ENCODE data around the gene OR51B2. TPM values are rescaled to one million over a fixed set of nuclear protein-coding genes. Genes with fewer than 3 reads are reported as not detected.

The OR51B2 gene
- polyA plus RNA-seq, 1 donor (not counting 4 experiments of a cell fraction or from before 2014, with no cell fraction given), result not detected

DNA sequence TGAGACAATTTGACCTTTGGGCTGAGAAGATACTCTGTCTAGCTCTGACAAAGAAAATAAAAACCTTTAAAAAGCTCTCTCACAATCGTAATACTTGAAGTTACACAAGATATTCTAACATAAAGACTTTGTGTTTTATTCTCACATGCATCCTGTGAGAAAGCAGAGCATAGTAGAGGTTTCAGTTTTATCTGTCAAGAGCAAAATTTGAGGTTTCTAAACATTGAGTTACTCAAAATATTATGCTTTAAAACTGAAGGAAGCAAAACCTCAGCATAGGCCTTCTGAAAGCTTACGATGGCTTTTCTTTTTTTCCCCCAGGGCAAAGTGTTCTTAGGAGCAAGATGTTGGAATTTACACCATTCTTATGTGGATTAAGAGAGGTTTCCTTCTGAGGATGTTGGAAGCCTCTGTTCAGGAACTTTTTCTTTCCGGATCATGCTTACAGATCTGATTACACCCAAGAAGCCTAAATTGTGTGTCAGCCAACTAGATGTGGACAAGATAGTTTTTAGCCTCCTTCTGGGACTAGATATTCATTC, 44.5 kb upstream of the OR51B2 start:
- TF ChIP-seq, protein P1, sequence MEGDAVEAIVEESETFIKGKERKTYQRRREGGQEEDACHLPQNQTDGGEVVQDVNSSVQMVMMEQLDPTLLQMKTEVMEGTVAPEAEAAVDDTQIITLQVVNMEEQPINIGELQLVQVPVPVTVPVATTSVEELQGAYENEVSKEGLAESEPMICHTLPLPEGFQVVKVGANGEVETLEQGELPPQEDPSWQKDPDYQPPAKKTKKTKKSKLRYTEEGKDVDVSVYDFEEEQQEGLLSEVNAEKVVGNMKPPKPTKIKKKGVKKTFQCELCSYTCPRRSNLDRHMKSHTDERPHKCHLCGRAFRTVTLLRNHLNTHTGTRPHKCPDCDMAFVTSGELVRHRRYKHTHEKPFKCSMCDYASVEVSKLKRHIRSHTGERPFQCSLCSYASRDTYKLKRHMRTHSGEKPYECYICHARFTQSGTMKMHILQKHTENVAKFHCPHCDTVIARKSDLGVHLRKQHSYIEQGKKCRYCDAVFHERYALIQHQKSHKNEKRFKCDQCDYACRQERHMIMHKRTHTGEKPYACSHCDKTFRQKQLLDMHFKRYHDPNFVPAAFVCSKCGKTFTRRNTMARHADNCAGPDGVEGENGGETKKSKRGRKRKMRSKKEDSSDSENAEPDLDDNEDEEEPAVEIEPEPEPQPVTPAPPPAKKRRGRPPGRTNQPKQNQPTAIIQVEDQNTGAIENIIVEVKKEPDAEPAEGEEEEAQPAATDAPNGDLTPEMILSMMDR (optimal IDR thresholded peaks at IDR 0.05 in 1 of 3, IDR thresholded peaks at IDR 0.05 in 1 of 3, conservative IDR thresholded peaks at IDR 0.05 in 1 of 3; ENCODE audit: extremely low read depth in 1 of 3, insufficient read depth in 2 of 3, low read length in 3 of 3), result no peak
- TF ChIP-seq EZH2 (IDR thresholded peaks at IDR 0.05; ENCODE audit: low read length), result no peak
- no peak overlapping the region for H2AFZ ChIP-seq (ENCODE audit: control insufficient read depth, low read length)
- H4K20me1 ChIP-seq (ENCODE audit: control insufficient read depth, extremely low read depth, insufficient read depth, low read length), result no peaks in the 10 kb centered on the region
- no peaks in the 10 kb centered on the region for H3K27me3 ChIP-seq (ENCODE audit: control insufficient read depth, extremely low read depth, insufficient read depth, low read length)
- no peaks in the 10 kb centered on the region for H3K36me3 ChIP-seq (ENCODE audit: control insufficient read depth in 2 of 2, extremely low read depth in 1 of 2, insufficient read depth in 2 of 2, low read length in 2 of 2)
- H3K4me2 ChIP-seq (ENCODE audit: control insufficient read depth, extremely low read depth, insufficient read depth, low read depth, low read length), result no peak overlapping the region
- H3K4me3 ChIP-seq (ENCODE audit: control insufficient read depth in 2 of 3, extremely low read depth in 1 of 3, insufficient read depth in 2 of 3, low read depth in 1 of 3, low read length in 3 of 3), result no peak overlapping the region
- no peaks in the 10 kb centered on the region for H3K9me1 ChIP-seq (ENCODE audit: control insufficient read depth, extremely low read depth, insufficient read depth, low read length)
- no peaks in the 10 kb centered on the region for H3K4me1 ChIP-seq (ENCODE audit: control insufficient read depth, extremely low read depth, insufficient read depth, low read length)
- H3K27ac ChIP-seq (ENCODE audit: control insufficient read depth, insufficient read depth, low read length), result no peak overlapping the region
- no peak for FAIRE-seq
- dilution Hi-C loops (cut with MboI; ENCODE audit: extremely low pct_ligation_motif_present, low sequenced_read_pairs), result no loop called here
- H3K79me2 ChIP-seq (ENCODE audit: control insufficient read depth, insufficient read depth, low read length), result no peaks in the 10 kb centered on the region
- no peak for DNase-seq (ENCODE audit: low read depth, low spot score)
- H3K9me3 ChIP-seq (ENCODE audit: control insufficient read depth, low read depth, low read length), result no peaks in the 10 kb centered on the region
- H3K9ac ChIP-seq (ENCODE audit: control insufficient read depth, extremely low read depth, insufficient read depth, low read length), result no peak overlapping the region

DNA sequence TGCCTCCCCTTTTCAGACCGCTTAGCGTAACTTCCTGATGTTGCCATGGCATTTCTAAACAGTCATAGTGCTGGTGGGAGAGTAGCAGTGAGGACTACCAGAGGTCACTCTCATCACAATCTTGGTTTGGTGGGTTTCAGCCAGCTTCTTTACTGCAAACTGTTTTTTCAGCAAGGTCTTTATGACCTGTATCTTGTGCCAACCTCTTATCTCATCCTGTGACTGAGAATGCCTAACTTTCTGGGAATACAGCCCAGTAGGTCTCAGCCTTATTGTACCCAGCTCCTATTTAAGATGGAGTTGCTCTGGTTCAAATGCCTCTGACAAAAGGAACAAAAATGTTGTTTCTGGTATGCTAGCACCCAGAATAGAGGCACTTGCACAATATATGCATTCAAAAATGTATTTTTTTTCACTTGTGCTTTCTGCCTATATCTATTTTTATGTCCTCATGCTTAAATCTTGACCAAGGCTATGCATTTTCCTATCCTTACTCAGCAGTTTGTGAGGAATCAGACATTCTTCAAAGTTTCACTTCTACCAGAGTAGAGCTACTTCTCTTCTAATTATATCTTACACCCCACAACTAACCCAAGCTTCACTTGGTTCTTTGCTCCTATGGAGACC, 43.5 kb upstream of the OR51B2 start:
- TF ChIP-seq, protein P1 (optimal IDR thresholded peaks at IDR 0.05 in 1 of 3, IDR thresholded peaks at IDR 0.05 in 1 of 3, conservative IDR thresholded peaks at IDR 0.05 in 1 of 3; ENCODE audit: extremely low read depth in 1 of 3, insufficient read depth in 2 of 3, low read length in 3 of 3), result no peak
- no peak for TF ChIP-seq EZH2 (IDR thresholded peaks at IDR 0.05; ENCODE audit: low read length)
- FAIRE-seq (no peak), DNase-seq (ENCODE audit: low read depth, low spot score) (no peak)
- H3K27me3 ChIP-seq (ENCODE audit: control insufficient read depth, extremely low read depth, insufficient read depth, low read length), result no peaks in the 10 kb centered on the region
- H4K20me1 ChIP-seq (ENCODE audit: control insufficient read depth, extremely low read depth, insufficient read depth, low read length), result no peaks in the 10 kb centered on the region
- H3K4me1 ChIP-seq (ENCODE audit: control insufficient read depth, extremely low read depth, insufficient read depth, low read length), result no peaks in the 10 kb centered on the region
- H3K4me2 ChIP-seq (ENCODE audit: control insufficient read depth, extremely low read depth, insufficient read depth, low read depth, low read length), result no peak overlapping the region
- no peak overlapping the region for H3K9ac ChIP-seq (ENCODE audit: control insufficient read depth, extremely low read depth, insufficient read depth, low read length)
- H3K79me2 ChIP-seq (ENCODE audit: control insufficient read depth, insufficient read depth, low read length), result no peaks in the 10 kb centered on the region
- H2AFZ ChIP-seq (ENCODE audit: control insufficient read depth, low read length), result no peak overlapping the region
- no peaks in the 10 kb centered on the region for H3K9me1 ChIP-seq (ENCODE audit: control insufficient read depth, extremely low read depth, insufficient read depth, low read length)
- dilution Hi-C loops (cut with MboI; ENCODE audit: extremely low pct_ligation_motif_present, low sequenced_read_pairs), result no loop called here
- no peak overlapping the region for H3K27ac ChIP-seq (ENCODE audit: control insufficient read depth, insufficient read depth, low read length)
- no peaks in the 10 kb centered on the region for H3K9me3 ChIP-seq (ENCODE audit: control insufficient read depth, low read depth, low read length)
- H3K4me3 ChIP-seq (ENCODE audit: control insufficient read depth in 2 of 3, extremely low read depth in 1 of 3, insufficient read depth in 2 of 3, low read depth in 1 of 3, low read length in 3 of 3), result no peak overlapping the region
- no peaks in the 10 kb centered on the region for H3K36me3 ChIP-seq (ENCODE audit: control insufficient read depth in 2 of 2, extremely low read depth in 1 of 2, insufficient read depth in 2 of 2, low read length in 2 of 2)

All from keratinocyte (primary cell).